ENCODE results near the gene SLC24A4.

GRCh38 chr14:92492258-92492657 is 169.3 kb downstream of the SLC24A4 start:
- no peak for TF ChIP-seq ZNF280C (tag by site-specific recombination; IDR thresholded peaks at IDR 0.05)
- TF ChIP-seq PATZ1 (tag by site-specific recombination; IDR thresholded peaks at IDR 0.05) = no peak
- TF ChIP-seq CTCF (tag by site-specific recombination; IDR thresholded peaks at IDR 0.05) = no peak
- no peak for TF ChIP-seq TCF7L2 (IDR thresholded peaks at IDR 0.05; ENCODE audit: borderline replicate concordance, low read depth, low read length)
- no peak for TF ChIP-seq RBAK (tag by site-specific recombination; IDR thresholded peaks at IDR 0.05)
- no peak for TF ChIP-seq MZF1 (tag by site-specific recombination; IDR thresholded peaks at IDR 0.05; ENCODE audit: borderline replicate concordance)
- TF ChIP-seq ZNF354C (tag by site-specific recombination; IDR thresholded peaks at IDR 0.05; ENCODE audit: borderline replicate concordance, low read depth) = no peak
- no peak for TF ChIP-seq SP2 (tag by site-specific recombination; IDR thresholded peaks at IDR 0.05)
- no peak for TF ChIP-seq ZBTB7A (tag by site-specific recombination; IDR thresholded peaks at IDR 0.05; ENCODE audit: low read depth)
- no peak for TF ChIP-seq ZNF121 (tag by site-specific recombination; IDR thresholded peaks at IDR 0.05)
- no peak for TF ChIP-seq ATF2 (tag by site-specific recombination; IDR thresholded peaks at IDR 0.05; ENCODE audit: low read depth)
- no peak for TF ChIP-seq ZBTB44 (tag by site-specific recombination; IDR thresholded peaks at IDR 0.05)
- TF ChIP-seq ZSCAN30 (tag by site-specific recombination; IDR thresholded peaks at IDR 0.05) = no peak

Measured in HEK293 (cell line).